ENCODE measurements around the gene LCE1B. TPM values are rescaled to one million over a fixed set of nuclear protein-coding genes. Genes with fewer than 3 reads are reported as not detected.

LCE1B gene
- polyA plus RNA-seq, 3 donors = not detected

DNA sequence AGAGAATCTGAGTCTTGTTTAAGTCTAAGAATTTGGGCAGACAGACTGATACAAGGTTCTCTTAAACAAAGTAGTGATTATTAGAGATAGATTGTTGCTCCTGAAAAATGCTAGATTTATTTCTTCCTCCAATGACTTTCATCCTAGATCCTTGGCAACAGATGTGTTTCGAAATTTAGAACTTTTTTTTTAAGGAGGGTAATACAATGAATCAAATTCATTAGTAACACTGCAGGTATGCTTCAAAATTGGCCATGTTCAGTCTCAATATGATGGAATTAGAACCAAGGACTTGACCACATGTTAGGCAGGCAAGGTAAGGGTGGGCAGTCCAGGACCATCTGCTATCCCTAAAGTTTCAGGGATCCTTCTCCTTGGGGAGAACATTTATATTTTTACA is 41.4 kb upstream of the LCE1B start:
- no peak overlapping the region for H3K4me2 ChIP-seq (replicated peaks; ENCODE audit: extremely low read depth, low read length, poor library complexity, severe bottlenecking)
- H3K27me3 ChIP-seq (ENCODE audit: control insufficient read depth in 2 of 2, insufficient read depth in 2 of 2, low read length in 2 of 2) = no peaks in the 10 kb centered on the region
- no peak overlapping the region for H3K4me3 ChIP-seq (replicated peaks in 1 of 3; ENCODE audit: low read depth in 2 of 3, low read length in 3 of 3)
- Mint-ChIP-seq H3K36me3 (no peaks in the 10 kb centered on the region), H3K4me3 (no peak overlapping the region), H3K27ac (no peak overlapping the region), H3K4me1 (no peaks in the 10 kb centered on the region), H3K9me3 (peaks cover 2 to 11% (median 6%) of the 10 kb centered on the region in 7 donors), H3K27me3 (ENCODE audit: low read depth in 3 of 3) (peaks cover 0 to 8% (median 7%) of the 10 kb centered on the region in 3 donors)
- intact Hi-C loops (cut with micrococcal nuclease) = no loop called here
- H3K9ac ChIP-seq (ENCODE audit: insufficient read depth, low read length, poor library complexity, severe bottlenecking) = no peak overlapping the region
- H3K4me1 ChIP-seq (ENCODE audit: control insufficient read depth in 1 of 2, insufficient read depth in 2 of 2, low read length in 2 of 2) = no peaks in the 10 kb centered on the region
- H2AFZ ChIP-seq (ENCODE audit: insufficient read depth, low read depth, low read length, poor library complexity, severe bottlenecking) = no peak overlapping the region
- no CpG with 5 or more reads among the region's 1 CpG for WGBS (ENCODE audit: insufficient coverage)
- TF ChIP-seq, protein P1, sequence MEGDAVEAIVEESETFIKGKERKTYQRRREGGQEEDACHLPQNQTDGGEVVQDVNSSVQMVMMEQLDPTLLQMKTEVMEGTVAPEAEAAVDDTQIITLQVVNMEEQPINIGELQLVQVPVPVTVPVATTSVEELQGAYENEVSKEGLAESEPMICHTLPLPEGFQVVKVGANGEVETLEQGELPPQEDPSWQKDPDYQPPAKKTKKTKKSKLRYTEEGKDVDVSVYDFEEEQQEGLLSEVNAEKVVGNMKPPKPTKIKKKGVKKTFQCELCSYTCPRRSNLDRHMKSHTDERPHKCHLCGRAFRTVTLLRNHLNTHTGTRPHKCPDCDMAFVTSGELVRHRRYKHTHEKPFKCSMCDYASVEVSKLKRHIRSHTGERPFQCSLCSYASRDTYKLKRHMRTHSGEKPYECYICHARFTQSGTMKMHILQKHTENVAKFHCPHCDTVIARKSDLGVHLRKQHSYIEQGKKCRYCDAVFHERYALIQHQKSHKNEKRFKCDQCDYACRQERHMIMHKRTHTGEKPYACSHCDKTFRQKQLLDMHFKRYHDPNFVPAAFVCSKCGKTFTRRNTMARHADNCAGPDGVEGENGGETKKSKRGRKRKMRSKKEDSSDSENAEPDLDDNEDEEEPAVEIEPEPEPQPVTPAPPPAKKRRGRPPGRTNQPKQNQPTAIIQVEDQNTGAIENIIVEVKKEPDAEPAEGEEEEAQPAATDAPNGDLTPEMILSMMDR (IDR thresholded peaks at IDR 0.05) = no peak
- no peaks in the 10 kb centered on the region for H3K79me2 ChIP-seq (ENCODE audit: insufficient read depth, low read length)
- no peak overlapping the region for H3K27ac ChIP-seq (ENCODE audit: low read depth in 1 of 2, low read length in 2 of 2)
- H3K36me3 ChIP-seq (replicated peaks in 1 of 2; ENCODE audit: control insufficient read depth in 1 of 2, insufficient read depth in 2 of 2, low read length in 2 of 2) = no peaks in the 10 kb centered on the region
- no peaks in the 10 kb centered on the region for H4K20me1 ChIP-seq (ENCODE audit: insufficient read depth, low read length)
- no peaks in the 10 kb centered on the region for H3K9me3 ChIP-seq (replicated peaks in 1 of 2; ENCODE audit: control insufficient read depth in 1 of 2, insufficient read depth in 1 of 2, low read length in 2 of 2)
- no peak for DNase-seq

DNA sequence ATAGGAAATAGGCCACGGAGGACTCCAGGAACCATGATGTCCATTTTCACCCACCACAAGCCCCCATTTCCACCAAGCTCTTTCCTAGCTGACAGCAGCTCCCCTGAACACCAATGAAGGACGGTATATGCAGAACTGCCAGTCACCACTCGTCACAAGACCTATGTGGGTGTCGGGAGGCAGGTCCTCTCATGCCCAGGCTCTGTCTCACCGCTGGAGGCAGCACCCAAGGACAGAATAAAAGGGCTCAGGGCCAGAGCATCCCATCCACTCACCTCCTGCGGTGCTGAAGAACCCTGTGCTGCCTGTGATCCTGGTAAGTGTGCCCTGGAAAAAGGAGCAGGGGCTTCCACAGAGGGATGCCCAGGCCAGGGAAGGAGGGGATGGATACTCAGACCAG is 36.9 kb upstream of the LCE1B start, which contains the start of gene LCE1F:
LCE1F (plus strand) TSS at position 266 of the 400 bp plus-strand sequence. CDS start 1,232 bp downstream, outside the sequence.
- no peaks in the 10 kb centered on the region for H3K36me3 Mint-ChIP-seq
- H3K9ac ChIP-seq (ENCODE audit: insufficient read depth, low read length, poor library complexity, severe bottlenecking) = no peak within 1 kb of the TSS
- no peaks in the 10 kb centered on the region for H4K20me1 ChIP-seq (ENCODE audit: insufficient read depth, low read length)
- peaks cover 4 to 13% (median 10%) of the 10 kb centered on the region in 3 donors for H3K27me3 Mint-ChIP-seq (ENCODE audit: low read depth in 3 of 3)
- H3K36me3 ChIP-seq (replicated peaks in 1 of 2; ENCODE audit: control insufficient read depth in 1 of 2, insufficient read depth in 2 of 2, low read length in 2 of 2) = no peaks in the 10 kb centered on the region
- intact Hi-C loops (cut with micrococcal nuclease) = no loop called here
- no peak within 1 kb of the TSS for H3K27ac Mint-ChIP-seq
- DNase-seq = no peak
- peaks cover 2 to 10% (median 7%) of the 10 kb centered on the region in 7 donors for H3K9me3 Mint-ChIP-seq
- H3K27me3 ChIP-seq (ENCODE audit: control insufficient read depth in 2 of 2, insufficient read depth in 2 of 2, low read length in 2 of 2) = no peaks in the 10 kb centered on the region
- no peak within 1 kb of the TSS for H3K4me3 Mint-ChIP-seq
- H3K4me1 Mint-ChIP-seq = no peaks in the 10 kb centered on the region
- H2AFZ ChIP-seq (ENCODE audit: insufficient read depth, low read depth, low read length, poor library complexity, severe bottlenecking) = no peak within 1 kb of the TSS
- TF ChIP-seq, protein P1 (IDR thresholded peaks at IDR 0.05) = no peak
- no peak within 1 kb of the TSS for H3K27ac ChIP-seq (ENCODE audit: low read depth in 1 of 2, low read length in 2 of 2)
- H3K4me2 ChIP-seq (replicated peaks; ENCODE audit: extremely low read depth, low read length, poor library complexity, severe bottlenecking) = no peak within 1 kb of the TSS
- no peaks in the 10 kb centered on the region for H3K79me2 ChIP-seq (ENCODE audit: insufficient read depth, low read length)
- no peaks in the 10 kb centered on the region for H3K9me3 ChIP-seq (replicated peaks in 1 of 2; ENCODE audit: control insufficient read depth in 1 of 2, insufficient read depth in 1 of 2, low read length in 2 of 2)
- 90% methylated on average over 3 of the region's 6 CpGs for WGBS (ENCODE audit: insufficient coverage)
- H3K4me1 ChIP-seq (ENCODE audit: control insufficient read depth in 1 of 2, insufficient read depth in 2 of 2, low read length in 2 of 2) = no peaks in the 10 kb centered on the region
- H3K4me3 ChIP-seq (replicated peaks in 1 of 3; ENCODE audit: low read depth in 2 of 3, low read length in 3 of 3) = no peak within 1 kb of the TSS

Data from CD14-positive monocyte (primary cell).